Suppressor macrophage (primary cell): Measurements from ENCODE around the gene CNTLN.
"Not testable (repeated sequence)": the region's sequence is repeated elsewhere in the genome, so short reads cannot be mapped to it uniquely, and the experiment has no call there.

Experiments
- DNase-seq, 4 experiments: peaks; one replicate each; pipeline ENCODE4 v3.0.0-alpha.2; 2020 to 2022
- total RNA-seq, 17 experiments: gene quantifications; one replicate each; lab custom pipeline; 2026; ENCODE audit warnings: mixed read lengths in 6 of 17, inconsistent platforms in 3 of 17; lab: John Stamatoyannopoulos, UW

Gene CNTLN
- total RNA-seq = 14.2 to 44.4 (median 28.9) reads per million in 17 experiments

GRCh38 chr9:17134396-17135294 lies at the start of gene CNTLN:
Gene CNTLN, plus strand, starts transcription at chr9:17135040. Its CDS starts 26 bp downstream, at chr9:17135066.
- DNase-seq = peak; percentile 95 to 99 (median 98)

- DNase-seq = no peak
Measured at GRCh38 chr9:17088566-17088965, 46.3 kb upstream of the CNTLN start.

GRCh38 chr9:17090041-17090440 lies 44.8 kb upstream of the CNTLN start:
- no peak for DNase-seq

GRCh38 chr9:17116400-17116837 lies 18.4 kb upstream of the CNTLN start:
- DNase-seq = peak in 2 of 4 experiments; percentile 63 to 78

GRCh38 chr9:17117372-17117771 lies 17.5 kb upstream of the CNTLN start:
- DNase-seq = no peak

- DNase-seq = no peak
Measured at GRCh38 chr9:17120203-17120602, 14.6 kb upstream of the CNTLN start.

- DNase-seq = no peak
Measured at GRCh38 chr9:17121264-17121663, 13.6 kb upstream of the CNTLN start.

GRCh38 chr9:17130291-17130690 lies 4.5 kb upstream of the CNTLN start:
- peak; percentile 21 to 61 (median 52) for DNase-seq

GRCh38 chr9:17130725-17131124 lies 4.1 kb upstream of the CNTLN start:
- no peak for DNase-seq

GRCh38 chr9:17131494-17131893 lies 3.3 kb upstream of the CNTLN start:
- no peak for DNase-seq

GRCh38 chr9:17135295-17136160 lies 688 bp downstream of the CNTLN start:
- DNase-seq = peak; percentile 29 to 67 (median 48)

GRCh38 chr9:17137566-17137965 lies 2.7 kb downstream of the CNTLN start:
- no peak for DNase-seq

GRCh38 chr9:17138503-17138902 lies 3.7 kb downstream of the CNTLN start:
- DNase-seq = no peak

GRCh38 chr9:17140418-17140817 lies 5.6 kb downstream of the CNTLN start:
- DNase-seq = no peak

- DNase-seq = no peak
Measured at GRCh38 chr9:17148324-17148723, 13.5 kb downstream of the CNTLN start.

GRCh38 chr9:17159469-17159868 lies 24.6 kb downstream of the CNTLN start:
- no peak for DNase-seq

GRCh38 chr9:17160327-17160726 lies 25.5 kb downstream of the CNTLN start:
- peak in 2 of 4 experiments; percentile 16 to 23 for DNase-seq

- peak; percentile 10 to 66 (median 48) for DNase-seq
Measured at GRCh38 chr9:17165764-17166163, 30.9 kb downstream of the CNTLN start.

- DNase-seq = no peak
Measured at GRCh38 chr9:17166346-17166745, 31.5 kb downstream of the CNTLN start.

- DNase-seq = no peak
Measured at GRCh38 chr9:17171309-17172094, 36.7 kb downstream of the CNTLN start.

GRCh38 chr9:17177496-17177895 lies 42.7 kb downstream of the CNTLN start:
- not testable (repeated sequence) for DNase-seq

GRCh38 chr9:17185481-17186029 lies 50.7 kb downstream of the CNTLN start:
- DNase-seq = no peak
